Stimulated activated CD4-positive, alpha-beta T cell treated with anti-CD3 and anti-CD28 coated beads, Interleukin-15, amount 100 ng/mL, for 24 hours (primary cell): ENCODE measurements around the gene LDLR.

Experiments
- DNase-seq: peaks from one replicate; pipeline ENCODE4 v3.0.0-alpha.2; 2020

The LDLR gene

DNA sequence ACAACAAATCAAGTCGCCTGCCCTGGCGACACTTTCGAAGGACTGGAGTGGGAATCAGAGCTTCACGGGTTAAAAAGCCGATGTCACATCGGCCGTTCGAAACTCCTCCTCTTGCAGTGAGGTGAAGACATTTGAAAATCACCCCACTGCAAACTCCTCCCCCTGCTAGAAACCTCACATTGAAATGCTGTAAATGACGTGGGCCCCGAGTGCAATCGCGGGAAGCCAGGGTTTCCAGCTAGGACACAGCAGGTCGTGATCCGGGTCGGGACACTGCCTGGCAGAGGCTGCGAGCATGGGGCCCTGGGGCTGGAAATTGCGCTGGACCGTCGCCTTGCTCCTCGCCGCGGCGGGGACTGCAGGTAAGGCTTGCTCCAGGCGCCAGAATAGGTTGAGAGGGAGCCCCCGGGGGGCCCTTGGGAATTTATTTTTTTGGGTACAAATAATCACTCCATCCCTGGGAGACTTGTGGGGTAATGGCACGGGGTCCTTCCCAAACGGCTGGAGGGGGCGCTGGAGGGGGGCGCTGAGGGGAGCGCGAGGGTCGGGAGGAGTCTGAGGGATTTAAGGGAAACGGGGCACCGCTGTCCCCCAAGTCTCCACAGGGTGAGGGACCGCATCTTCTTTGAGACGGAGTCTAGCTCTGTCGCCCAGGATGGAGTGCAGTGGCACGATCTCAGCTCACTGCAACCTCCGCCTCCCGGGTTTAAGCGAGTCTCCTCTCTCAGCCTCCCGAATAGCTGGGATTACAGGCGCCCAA, at the start of gene LDLR:
Gene LDLR (plus strand): TSS at position 210 of the 760 bp plus-strand sequence. CDS start 86 bp downstream, at position 296.
- peak; percentile 88 for DNase-seq

DNA sequence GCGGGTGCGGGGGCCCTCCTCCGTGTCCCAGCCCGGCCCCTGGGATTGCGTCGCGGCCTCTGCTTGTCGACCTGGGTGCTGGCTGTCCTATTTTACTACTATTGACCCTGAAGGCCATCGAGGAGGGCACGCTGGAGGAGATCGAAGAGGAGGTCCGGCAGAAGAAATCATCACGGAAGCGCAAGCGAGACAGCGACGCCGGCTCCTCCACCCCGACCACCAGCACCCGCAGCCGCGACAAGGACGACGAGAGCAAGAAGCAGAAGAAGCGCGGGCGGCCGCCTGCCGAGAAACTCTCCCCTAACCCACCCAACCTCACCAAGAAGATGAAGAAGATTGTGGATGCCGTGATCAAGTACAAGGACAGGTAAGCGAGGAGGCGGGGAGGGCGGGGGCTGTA, 48.1 kb upstream of the LDLR start:
- DNase-seq, result no peak

DNA sequence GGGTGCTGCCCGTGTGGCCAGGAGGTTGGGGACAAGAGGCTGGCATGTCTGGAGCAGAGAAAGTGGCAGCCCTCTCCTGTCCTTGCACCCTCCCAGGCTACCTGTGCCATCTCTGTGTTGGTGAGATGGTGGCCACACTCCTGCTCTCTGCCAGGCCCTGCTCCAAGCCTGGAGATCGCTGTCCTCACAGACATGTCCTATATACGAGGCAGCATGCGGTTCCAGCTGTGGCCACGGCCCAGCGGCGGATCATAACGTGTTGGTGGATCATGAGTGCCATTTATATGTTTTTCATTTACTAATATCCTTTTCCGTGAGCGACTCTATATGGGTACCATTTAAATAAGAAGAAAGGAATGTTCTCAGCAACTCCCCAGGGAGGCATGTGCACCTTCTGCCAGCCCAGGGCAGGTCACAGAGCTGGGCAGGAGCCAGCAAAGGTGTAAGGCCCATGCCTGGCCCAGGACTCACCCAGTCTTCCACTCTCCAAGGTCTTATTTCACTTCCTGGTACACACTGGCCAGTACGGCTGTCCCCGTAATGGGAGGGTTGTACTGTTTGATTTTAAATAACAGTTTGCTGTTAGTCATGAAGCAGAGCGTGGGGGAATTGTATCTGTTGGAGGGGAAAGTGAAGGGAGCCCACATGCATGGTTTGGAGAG, 47.2 kb upstream of the LDLR start:
- no peak for DNase-seq

DNA sequence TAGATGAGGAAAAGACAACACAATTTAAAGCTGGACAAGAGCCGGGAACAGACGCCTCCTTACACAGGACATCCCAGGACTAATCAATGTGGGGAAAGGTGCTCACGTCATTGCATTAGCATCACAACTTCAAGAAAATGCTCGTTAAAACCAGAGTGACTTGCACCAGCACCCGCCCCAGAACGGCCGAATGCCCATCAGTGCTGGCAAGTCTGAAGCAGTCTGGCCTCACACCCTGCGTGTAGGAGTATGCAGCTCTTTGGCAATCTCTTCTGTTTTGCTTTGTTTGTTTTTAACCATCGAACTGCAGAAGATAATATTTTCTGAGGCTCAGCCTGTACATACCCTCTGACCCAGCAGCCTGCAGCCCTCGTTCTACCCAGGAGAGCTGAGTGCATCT, 44.8 kb upstream of the LDLR start:
- no peak for DNase-seq

DNA sequence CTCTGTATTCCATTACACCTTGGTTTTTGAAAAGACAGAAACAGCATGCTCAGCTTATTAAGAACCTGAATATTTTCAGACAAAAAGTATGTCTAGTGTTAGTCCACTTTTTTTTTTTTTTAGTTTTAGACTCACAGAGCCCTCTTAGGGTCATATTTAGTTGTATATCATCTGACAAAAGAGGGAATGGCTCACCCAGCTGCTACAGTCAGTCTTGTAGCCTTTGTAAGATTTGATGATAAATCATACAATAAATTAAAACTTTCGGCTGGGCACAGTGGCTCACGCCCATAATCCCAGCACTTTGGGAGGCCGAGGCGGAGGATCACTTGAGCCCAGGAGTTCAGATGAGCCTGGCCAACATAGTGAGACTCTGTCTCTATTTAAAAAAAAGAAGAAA, 43.7 kb upstream of the LDLR start:
- no peak for DNase-seq

DNA sequence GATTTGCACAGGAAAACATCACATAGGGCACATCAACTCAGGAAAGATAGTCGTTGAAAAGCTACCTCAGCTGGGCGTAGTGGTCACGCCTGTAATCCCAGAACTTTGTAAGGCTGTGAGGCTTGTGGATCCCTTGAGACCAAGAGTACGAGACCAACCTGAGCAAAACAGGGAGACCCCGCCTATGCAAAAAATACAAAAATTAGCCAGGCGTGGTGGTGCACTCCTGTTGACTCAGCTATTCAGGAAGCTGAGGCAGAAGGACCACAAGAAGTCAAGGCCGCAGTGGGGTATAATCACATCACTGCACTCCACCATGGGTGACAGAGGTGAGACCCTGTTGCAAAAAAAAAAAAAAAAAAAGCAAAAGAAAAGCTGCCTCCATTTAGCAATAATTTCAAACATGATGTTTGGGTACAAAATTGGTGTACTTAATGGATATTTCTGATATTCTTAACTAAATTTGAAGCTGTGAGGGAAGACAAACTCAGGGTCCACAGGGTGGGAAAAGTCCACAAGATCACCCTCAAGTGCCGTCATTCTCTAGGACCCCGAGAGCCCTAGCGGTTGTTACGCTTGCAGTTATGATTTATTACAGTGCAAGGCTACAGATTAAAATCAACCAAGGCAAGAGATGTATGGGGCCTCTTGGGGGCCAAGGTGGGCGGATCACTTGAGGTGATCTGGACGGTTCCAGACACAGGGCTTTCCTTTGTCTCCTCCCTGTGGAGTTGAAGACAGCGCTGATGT, 42.5 kb upstream of the LDLR start:
- no peak for DNase-seq

DNA sequence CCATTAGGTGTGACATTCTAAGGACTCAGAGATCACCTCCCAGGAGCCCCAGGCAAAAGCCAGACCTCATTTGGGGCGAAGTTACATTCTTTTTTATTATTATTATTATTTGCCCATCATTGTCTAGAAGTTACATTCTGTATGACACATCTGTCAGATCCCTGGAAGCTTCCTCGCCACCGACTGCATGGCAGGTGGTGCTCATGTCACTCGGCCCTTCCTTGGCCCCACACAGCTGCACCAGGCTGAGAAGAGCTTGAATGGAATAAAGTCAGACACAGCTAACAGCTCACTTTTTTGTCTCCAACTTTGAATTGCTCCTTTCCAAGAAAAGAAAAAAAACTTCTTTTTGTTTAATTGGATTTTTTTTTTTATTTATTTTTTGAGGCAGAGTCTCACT, 41.4 kb upstream of the LDLR start:
- no peak for DNase-seq

DNA sequence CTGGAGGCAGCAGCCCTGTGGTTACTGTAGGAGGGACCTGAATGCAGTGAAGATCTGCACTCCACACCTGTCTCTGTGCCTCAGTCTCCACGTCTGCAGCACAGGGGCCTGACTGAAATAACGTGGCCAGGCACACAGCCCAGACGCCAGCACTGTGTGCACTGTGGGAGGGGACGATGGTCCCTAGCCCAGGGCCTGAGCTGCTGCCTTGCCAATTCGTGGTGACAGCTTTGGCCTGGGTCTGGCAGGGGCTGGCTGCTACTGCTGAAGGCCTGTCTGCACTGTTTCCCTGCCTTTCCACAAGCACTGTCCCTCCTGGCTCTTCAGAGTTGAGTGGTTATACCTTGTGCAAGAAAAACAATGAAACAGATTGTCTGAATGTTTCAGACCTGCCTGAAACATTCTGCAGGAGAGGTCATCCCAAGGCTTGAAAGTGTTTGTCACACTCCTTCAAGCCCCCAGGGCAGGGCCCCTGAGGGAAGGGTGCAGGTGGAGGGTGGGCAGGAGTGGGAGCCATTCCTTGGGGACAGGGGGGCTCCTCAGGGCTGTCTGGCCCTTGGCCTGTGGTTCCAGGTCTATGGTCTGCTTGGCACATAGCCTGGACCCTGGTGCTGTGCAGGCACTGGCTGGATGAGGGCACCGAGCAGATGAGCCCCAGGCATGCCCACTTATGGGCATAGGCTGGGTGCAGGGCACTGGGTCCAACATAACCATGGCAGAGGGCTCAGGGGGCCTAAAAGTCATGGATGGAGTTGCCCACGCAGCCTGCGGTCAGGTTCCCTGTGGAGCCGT, 38.7 kb upstream of the LDLR start:
- DNase-seq, result no peak

DNA sequence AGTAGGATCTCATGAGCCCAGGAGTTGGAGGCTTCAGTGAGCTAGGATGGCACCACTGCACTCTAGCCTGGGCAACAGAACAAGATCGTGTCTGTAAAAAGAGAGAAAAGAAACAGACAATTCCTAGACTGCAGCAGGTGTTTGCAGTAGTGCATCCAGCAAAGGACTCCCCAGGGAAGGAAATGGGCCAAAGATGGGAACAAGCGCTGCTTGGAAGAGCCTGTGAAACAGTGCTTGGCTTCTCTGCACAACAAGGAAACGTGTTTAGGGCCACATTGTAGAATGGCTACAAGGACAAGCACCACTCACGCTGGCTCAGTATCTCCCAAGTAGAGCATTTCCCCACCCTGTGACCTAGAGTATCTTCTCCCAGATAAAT, 35.5 kb upstream of the LDLR start:
- DNase-seq, result no peak

DNA sequence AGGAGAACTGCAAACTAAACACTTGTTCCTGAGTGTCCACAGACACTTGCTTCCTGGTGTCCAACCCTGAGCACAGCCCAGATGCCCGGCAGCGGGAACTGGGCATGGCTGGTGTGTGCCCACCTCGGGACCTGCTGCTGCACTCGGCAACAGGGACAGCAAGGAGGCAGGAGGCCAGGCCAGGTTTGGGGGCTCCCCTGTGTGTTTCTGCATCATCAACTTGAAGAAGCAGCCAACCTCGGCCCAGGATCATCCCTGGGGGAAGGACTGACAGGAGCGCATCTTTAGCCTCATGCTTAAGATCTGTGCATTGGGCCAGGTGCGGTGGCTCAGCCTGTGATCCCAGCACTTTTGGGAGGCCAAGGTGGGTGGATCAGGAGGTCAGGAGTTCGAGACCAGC, 35.1 kb upstream of the LDLR start:
- DNase-seq, result no peak

DNA sequence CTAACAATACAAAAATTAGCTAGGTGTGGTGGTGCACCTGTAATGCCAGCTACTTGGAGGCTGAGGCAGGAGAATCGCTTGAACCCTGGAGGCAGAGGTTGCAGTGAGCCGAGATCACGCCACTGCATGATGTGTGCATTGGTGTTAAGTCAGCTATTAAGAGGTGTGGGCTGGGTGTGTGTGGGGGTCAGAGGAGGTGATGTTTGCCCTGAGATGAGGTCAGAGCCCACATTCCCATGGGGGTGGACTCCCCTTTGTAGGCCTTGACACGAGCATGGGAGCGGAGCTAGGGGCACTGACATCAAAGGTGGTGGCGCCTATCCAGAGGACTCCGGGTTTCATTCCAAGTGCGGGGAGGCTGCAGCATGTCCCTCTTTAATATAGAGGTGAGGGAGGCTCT, 34.6 kb upstream of the LDLR start:
- DNase-seq, result no peak

DNA sequence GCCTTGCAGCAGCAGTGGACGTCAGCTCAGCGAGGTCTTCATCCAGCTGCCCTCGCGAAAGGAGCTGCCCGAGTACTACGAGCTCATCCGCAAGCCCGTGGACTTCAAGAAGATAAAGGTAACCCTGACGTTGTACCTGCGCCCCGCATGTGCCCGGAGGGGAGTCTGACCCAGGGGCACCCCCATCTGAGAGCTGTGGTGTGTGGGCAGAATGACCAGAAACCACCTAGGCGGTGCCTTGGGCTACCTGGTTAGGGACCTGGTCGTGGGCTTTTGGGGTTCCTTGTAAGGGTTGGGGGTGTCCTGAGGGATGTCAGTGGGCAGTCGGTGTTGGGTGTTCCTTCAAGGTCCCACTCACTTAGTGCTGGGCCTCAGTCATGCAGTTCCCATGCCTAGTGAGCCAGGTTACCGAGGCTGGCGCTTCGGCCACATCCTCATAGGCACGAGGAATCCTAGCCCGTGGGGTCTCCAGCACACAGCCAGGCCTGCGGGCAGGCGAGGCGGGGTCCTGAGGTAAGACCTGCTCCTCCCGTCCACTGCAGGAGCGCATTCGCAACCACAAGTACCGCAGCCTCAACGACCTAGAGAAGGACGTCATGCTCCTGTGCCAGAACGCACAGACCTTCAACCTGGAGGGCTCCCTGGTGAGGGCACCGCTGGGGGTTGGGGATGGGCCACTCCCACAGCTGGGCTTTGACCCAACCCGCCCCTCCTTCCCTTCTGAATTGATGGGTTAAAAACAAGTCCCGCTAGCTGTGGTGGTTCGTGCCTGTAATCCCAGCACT, 30.8 kb upstream of the LDLR start:
- no peak for DNase-seq

DNA sequence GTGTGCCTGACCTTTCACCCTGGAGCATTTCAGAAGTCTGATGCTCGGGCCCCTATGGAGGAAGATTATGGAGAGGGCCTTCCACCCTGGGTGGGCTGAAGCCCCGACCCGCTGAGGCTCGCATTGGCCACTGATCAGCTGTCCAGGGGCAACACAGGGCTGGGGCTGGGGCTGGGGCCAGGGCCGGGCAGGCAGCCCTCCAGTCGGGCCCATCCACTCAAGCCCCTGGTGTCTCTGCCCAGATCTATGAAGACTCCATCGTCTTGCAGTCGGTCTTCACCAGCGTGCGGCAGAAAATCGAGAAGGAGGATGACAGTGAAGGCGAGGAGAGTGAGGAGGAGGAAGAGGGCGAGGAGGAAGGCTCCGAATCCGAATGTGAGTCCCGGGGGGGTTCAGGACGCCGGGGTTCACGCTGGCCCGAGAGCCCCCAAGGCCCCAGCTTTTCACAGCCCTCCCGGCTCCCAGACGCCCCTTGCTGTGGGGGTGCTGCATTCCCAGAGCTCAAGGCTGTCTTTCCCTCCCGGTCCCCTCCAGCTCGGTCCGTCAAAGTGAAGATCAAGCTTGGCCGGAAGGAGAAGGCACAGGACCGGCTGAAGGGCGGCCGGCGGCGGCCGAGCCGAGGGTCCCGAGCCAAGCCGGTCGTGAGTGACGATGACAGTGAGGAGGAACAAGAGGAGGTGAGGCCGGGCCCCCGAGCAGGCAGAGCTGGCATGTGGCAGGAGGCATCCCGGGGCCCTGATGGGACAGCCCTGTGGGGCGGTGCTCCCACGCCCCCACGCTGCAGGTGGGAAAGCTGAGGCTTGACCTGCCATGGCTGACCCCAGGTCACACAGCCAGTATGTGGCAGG, 29.5 kb upstream of the LDLR start:
- DNase-seq, result no peak

DNA sequence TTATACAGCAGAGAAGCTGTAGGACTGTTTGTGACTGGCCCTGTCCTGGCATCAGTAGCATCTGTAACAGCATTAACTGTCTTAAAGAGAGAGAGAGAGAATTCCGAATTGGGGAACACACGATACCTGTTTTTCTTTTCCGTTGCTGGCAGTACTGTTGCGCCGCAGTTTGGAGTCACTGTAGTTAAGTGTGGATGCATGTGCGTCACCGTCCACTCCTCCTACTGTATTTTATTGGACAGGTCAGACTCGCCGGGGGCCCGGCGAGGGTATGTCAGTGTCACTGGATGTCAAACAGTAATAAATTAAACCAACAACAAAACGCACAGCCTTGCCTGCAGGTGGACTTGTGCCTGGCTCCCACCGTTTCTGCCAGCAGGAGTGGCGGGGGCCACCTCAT, 27.3 kb upstream of the LDLR start:
- DNase-seq, result no peak

DNA sequence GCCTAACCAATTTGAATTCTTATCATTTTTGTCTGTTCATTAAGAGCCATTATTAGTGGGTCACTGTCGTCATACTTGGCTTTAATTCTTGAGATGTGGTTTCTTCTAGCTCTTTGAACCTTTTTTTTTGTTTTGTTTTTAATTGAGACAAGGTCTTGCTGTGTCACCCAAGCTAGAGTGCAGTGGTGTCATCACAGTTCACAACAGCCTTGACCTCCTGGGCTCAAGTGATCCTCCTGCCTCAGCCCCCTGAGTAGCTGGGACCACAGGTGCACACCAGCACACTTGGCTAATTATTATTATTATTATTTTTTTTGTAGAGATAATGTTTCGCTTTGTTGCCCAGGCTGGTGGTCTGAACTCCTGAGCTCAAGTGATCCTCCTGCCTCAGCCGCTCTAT, 25.8 kb upstream of the LDLR start:
- no peak for DNase-seq

DNA sequence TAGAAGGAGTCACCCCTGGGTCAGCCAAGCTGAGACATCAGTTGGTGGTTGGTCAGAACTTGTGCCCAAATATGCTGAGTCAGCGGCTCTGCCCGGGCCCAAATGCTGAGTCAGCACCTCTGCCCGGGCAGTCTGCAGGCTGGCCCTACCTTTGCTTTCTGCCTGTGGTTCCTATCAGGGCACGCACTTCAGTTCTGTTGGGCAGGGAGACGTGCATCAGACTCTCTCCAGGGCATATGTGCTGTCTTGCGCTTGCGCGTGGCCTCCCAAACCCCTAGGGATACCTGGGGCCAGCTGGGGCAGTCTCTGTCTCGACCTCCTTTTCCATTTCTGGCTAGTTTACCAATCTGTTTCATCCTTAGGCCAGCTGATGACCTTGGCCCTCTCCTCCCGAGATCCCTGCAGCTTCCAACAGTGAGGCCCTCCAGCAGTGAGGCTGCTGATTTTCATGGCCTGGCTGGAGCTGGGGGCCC, 24.4 kb upstream of the LDLR start:
- DNase-seq, result no peak

DNA sequence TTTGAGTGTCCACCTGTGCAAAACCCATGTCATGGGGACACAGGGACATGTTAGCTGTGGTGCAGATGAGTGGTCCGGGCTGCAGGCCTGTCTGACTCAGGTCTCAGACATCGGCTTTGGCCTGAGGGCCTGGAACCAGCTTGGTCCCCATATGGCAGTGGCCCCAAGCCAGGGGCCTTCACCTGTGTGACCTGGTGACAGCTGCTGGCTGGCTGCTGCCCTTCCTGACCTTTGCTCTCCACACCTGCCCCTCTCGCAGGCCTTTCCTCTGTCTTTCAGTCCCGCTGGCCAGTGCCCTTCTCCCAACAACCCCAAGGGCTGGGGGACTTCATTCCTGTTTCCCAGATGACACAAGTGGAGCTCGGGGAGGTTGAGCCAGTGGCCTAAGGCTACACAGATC, 22.9 kb upstream of the LDLR start:
- DNase-seq, result no peak

DNA sequence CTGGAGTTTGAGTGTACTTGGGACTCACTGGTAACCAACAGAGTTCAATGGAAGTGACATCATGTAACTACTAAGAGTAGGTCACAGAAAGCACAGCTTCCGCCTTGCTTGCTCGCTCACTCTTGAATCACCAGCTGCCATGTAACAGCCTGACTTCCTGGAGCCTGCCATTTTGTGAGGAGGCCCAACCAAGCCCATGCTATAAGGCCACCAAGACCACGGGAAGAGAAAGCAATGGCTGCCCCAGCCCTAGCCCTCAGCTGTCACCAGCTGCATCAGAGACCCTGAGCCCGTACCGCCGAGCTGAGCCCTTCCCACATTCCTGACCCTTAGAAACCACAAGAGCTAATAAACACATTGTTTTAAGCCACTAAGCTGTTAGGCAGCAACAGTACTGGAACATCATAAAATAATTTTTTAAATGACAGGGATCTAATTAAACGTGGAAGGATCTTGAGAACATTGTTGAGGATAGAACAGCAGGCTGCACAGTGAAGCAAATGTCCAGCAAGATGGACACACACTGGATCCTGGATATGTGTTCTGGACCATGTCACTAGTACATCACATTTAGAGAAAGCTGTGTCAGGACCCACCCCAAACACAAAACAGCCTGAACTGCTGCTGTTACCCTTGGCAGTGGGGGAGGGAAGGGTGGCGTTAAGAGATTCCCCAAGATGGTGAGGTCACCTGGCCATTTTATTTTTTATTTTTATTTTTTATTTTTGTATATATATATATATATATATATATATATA, 21.7 kb upstream of the LDLR start:
- no peak for DNase-seq

DNA sequence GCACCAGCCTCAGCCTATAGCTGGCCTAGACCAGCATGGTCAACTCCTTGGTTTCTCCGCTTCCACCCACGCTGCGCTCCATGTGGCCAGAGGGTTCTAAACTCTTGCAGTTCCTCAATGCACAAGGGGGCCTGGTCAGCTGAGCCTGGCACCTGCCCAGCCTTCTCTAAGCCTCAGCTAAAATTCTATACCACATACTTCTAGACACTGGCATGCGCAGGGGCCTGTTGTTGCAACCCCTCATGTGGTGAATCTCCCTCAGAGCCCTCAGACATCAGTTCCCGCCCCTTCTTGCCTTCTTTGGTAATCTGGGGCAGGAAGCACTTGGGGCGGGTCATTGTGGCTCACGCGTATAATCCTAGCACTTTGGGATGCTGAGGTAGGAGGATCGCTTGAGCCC, 19.7 kb upstream of the LDLR start:
- DNase-seq, result no peak

DNA sequence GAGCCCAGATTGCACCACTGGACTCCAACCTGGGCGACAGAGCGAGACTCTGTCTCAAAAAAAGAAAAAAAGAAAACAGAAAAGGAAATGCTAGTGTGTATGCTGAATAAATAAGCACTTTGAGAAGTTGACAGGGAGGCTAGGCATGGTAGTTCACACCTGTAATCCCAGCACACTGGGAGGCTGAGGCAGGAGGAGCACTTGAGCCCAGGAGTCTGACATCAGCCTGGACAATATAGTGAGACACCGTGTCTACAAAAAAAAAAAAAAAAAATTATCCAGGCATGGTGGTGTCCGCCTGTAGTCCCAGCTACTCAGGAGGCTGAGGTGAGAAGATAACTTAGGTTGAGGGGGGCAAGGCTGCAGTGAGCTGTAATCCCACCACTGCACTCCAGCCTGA, 19.1 kb upstream of the LDLR start:
- DNase-seq, result no peak

DNA sequence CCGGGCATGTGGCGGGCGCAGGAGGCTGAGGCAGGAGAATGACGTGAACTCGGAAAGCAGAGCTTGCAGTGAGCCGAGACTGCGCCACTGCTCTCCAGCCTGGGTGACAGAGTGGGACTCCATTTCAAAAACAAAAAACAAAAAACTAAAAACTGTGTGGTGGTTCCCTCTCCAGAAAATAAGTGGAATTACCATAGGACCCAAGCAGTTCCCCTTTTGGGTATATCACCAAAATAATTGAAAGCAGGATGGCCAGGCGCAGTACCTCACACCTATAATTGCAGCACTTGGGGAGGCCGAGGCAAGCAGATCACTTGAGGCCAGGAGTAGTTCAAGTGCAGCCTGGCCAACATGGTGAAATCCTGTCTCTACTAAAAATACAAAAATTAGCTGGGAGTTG, 15.7 kb upstream of the LDLR start:
- no peak for DNase-seq
